Fibroblast of skin of right quadriceps (primary cell): Measurements from ENCODE around the gene REX1BD.

Experiments used
- DNase-seq: peaks from one replicate; pipeline ENCODE4 v3.0.0-alpha.2; 2013

Gene REX1BD

GRCh38 chr19:18618236-18618635 lies 29.6 kb downstream of the REX1BD start:
- no peak for DNase-seq

- no peak for DNase-seq
Measured at GRCh38 chr19:18620311-18620710, 31.7 kb downstream of the REX1BD start.

- DNase-seq: no peak
Measured at GRCh38 chr19:18620902-18621301, 32.3 kb downstream of the REX1BD start.

GRCh38 chr19:18626906-18627305 lies 38.3 kb downstream of the REX1BD start:
- no peak for DNase-seq

- no peak for DNase-seq
Measured at GRCh38 chr19:18629166-18630088, 40.8 kb downstream of the REX1BD start.

GRCh38 chr19:18633321-18633720 lies 44.7 kb downstream of the REX1BD start:
- no peak for DNase-seq

GRCh38 chr19:18634612-18635297 lies 46.2 kb downstream of the REX1BD start:
- no peak for DNase-seq

GRCh38 chr19:18635831-18636182 lies 47.2 kb downstream of the REX1BD start:
- no peak for DNase-seq

GRCh38 chr19:18636183-18636968 lies 47.8 kb downstream of the REX1BD start:
- DNase-seq: peak; percentile 95

GRCh38 chr19:18636969-18637629 lies 48.5 kb downstream of the REX1BD start, which contains the start of gene KLHL26:
TSS of gene KLHL26 (plus strand) at chr19:18637028. CDS start at chr19:18637055, 27 bp downstream.
- no peak for DNase-seq

GRCh38 chr19:18637673-18638630 lies 49.4 kb downstream of the REX1BD start:
- no peak for DNase-seq

GRCh38 chr19:18639706-18640243 lies 51.2 kb downstream of the REX1BD start:
- no peak for DNase-seq
